Lower leg skin (tissue), 3 donors: ENCODE measurements around the gene LIG4.

Experiments used
- CTCF ChIP-seq, 3 donors: fragments of 450-650 bp; IDR thresholded peaks; one replicate each; pipeline ENCODE4 v1.5.1; 2016; ENCODE audit warnings: antibody characterized with exemption in 3 of 3, mild to moderate bottlenecking in 3 of 3, moderate library complexity in 2 of 3
- POLR2A ChIP-seq, 2 donors: fragments of 450-650 bp; IDR thresholded peaks; one replicate each; pipeline ENCODE4 v1.6.1; 2016 to 2017; ENCODE audit warnings: antibody characterized with exemption in 2 of 2, mild to moderate bottlenecking in 1 of 2, moderate library complexity in 1 of 2

GRCh38 chr13:108193806-108194205, 21.5 kb downstream of the LIG4 start:
- no peak for TF ChIP-seq CTCF (IDR thresholded peaks at IDR 0.05)
- TF ChIP-seq POLR2A (IDR thresholded peaks at IDR 0.05) = no peak
